Nephron progenitor cell (in vitro differentiated cells): ENCODE measurements around the gene SSH2.

Experiments
- DNase-seq: peaks from one replicate; pipeline ENCODE4 v3.0.0; 2021
- H3K27ac Mint-ChIP-seq: 2 replicates; pipeline ENCODE4 v1.8.0; 2021; ENCODE audit warnings: mild to moderate bottlenecking, moderate library complexity, mixed read lengths
- H3K27me3 Mint-ChIP-seq: 2 replicates; pipeline ENCODE4 v1.8.0; 2021; ENCODE audit warnings: mild to moderate bottlenecking, low read depth, mixed read lengths; ENCODE audit not compliant: poor library complexity
- H3K36me3 Mint-ChIP-seq: 2 replicates; pipeline ENCODE4 v1.8.0; 2021; ENCODE audit warnings: low read depth, mixed read lengths
- H3K4me1 Mint-ChIP-seq: 2 replicates; pipeline ENCODE4 v1.8.0; 2021; ENCODE audit warnings: mixed read lengths
- H3K4me3 Mint-ChIP-seq: 2 replicates; pipeline ENCODE4 v1.8.0; 2021; ENCODE audit warnings: mild to moderate bottlenecking, moderate library complexity, mixed read lengths
- H3K9me3 Mint-ChIP-seq: 2 replicates; pipeline ENCODE4 v1.8.0; 2021; ENCODE audit warnings: mild to moderate bottlenecking, moderate library complexity, mixed read lengths
- TF ChIP-seq, protein P1 (sequence below): fragments of 200-600 bp; sonication (generic); IDR thresholded peaks from 2 replicates; pipeline ENCODE4 v1.5.0; 2021; ENCODE audit warnings: antibody characterized with exemption

Gene SSH2

DNA sequence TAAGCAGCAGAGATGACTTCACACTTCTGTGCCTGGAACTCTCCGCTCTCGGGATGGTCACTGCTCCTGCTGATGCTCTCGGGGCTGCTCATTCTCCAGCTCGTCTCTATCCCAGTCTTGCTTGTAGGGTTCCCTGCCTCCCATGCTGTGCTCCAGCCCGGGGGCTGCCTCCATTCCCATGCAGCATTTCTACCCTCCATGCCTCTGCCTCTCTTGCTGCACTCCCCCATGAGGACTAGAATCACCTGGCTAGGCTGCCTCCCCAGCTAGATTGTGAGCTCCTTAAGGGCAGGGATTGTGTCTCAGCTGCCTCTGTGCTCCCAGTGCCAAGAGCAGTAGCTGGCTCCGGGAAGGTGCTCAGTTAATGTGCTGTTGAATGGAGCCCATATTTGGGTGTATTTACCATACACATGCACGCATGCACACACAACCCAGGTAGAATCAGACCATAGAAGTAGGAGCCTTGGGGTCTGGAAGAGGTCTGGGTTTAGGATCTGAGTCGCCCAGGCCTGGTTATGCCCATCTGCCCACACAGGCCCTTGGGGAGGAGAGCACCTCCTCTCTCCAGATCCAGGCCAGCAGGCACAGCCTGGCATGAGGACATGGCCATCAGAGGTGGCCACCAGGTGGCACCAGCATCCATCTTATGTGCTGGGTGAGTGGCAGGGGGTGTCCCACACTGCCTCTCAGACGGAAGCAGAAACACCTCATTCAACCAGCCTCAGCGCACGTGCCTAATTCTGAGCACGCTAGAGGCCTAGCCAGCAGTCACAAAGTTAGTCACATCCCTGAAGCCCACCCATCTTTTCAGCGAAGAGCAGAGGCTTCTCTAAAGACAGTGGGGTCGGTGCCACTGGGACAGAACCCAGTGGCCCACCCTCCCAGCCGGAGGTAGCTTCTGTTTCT lies 349.9 kb downstream of the SSH2 start:
- H3K27me3 Mint-ChIP-seq, result peaks cover 2% of the 10 kb centered on the region
- TF ChIP-seq, protein P1, sequence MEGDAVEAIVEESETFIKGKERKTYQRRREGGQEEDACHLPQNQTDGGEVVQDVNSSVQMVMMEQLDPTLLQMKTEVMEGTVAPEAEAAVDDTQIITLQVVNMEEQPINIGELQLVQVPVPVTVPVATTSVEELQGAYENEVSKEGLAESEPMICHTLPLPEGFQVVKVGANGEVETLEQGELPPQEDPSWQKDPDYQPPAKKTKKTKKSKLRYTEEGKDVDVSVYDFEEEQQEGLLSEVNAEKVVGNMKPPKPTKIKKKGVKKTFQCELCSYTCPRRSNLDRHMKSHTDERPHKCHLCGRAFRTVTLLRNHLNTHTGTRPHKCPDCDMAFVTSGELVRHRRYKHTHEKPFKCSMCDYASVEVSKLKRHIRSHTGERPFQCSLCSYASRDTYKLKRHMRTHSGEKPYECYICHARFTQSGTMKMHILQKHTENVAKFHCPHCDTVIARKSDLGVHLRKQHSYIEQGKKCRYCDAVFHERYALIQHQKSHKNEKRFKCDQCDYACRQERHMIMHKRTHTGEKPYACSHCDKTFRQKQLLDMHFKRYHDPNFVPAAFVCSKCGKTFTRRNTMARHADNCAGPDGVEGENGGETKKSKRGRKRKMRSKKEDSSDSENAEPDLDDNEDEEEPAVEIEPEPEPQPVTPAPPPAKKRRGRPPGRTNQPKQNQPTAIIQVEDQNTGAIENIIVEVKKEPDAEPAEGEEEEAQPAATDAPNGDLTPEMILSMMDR, result peak; percentile 67
- H3K4me3 Mint-ChIP-seq, result no peak overlapping the region
- H3K4me1 Mint-ChIP-seq, result peaks cover 36% of the 10 kb centered on the region
- peak; percentile 79 for DNase-seq
- no peak overlapping the region for H3K27ac Mint-ChIP-seq
- H3K9me3 Mint-ChIP-seq, result no peaks in the 10 kb centered on the region
- peaks cover 28% of the 10 kb centered on the region for H3K36me3 Mint-ChIP-seq

GRCh38 chr17:29578626-29579485 lies 351.2 kb downstream of the SSH2 start:
- Mint-ChIP-seq H3K4me3 (no peak overlapping the region), H3K9me3 (no peaks in the 10 kb centered on the region), H3K4me1 (peaks cover 25% of the 10 kb centered on the region), H3K27me3 (peaks cover 2% of the 10 kb centered on the region), H3K36me3 (peaks cover 28% of the 10 kb centered on the region), H3K27ac (no peak overlapping the region)
- TF ChIP-seq, protein P1, result no peak
- no peak for DNase-seq

DNA sequence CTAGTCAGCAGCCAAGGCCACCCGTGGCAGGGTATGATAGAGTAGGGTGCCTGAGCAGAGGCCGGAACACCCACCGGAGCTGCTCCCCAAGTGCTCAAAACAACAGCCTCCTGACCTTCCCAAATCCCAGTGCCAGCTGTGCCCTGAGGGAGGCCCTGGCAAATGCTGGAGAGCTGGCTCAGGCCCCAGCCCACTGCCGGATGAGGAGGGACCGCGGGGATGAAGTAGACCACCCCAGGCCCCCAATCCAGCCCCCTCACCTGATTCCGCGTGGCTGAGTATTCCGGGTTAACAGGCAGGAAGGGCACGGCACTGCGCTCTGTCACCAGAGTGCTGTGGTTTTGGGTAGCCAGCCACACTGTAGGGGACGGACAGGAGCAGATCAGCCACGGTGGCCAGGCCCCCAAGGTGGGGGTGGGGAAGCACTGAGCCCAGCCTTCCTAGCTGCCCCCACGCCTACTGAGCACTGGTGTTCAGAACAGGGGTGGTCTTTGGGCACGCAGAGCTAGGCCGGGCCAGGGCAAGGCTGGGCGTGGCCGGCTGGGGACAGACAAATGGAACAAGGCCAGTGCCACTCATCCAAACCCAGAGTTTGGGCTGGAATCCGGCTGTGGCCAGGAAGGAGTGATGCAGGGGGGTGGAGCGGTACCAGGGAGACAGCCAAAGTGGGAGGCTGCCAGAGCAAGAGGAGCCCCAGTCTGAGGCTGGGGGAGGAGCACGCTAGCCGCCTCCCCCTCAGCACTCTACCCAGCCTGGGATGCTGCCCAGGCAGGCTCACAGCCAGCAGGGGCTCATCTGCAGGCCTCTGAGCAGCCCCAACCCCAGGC lies 352.4 kb downstream of the SSH2 start:
- Mint-ChIP-seq H3K4me3 (no peak overlapping the region), H3K27me3 (no peaks in the 10 kb centered on the region), H3K9me3 (no peaks in the 10 kb centered on the region), H3K4me1 (peaks cover 29% of the 10 kb centered on the region), H3K36me3 (peaks cover 21% of the 10 kb centered on the region), H3K27ac (no peak overlapping the region)
- DNase-seq, result peak; percentile 6
- TF ChIP-seq, protein P1, result no peak

DNA sequence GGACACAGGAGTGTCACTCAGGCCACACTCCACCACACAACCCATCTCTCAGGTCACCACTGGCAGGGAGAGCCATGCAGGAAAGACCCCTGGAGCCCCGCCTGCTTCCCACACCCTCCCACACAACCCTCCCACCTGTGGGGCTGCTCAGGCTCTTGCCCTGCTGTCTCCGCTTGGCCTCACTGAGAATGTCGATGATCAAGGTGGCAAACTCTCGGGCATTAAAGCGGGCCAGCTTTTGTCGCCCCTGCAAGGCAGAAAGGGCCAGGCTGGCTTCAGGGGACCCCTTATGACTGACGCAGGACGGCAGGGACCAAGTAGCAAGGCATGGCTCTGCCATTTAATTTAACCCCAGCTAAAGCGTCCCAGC lies 353.0 kb downstream of the SSH2 start:
- H3K4me1 Mint-ChIP-seq, result peaks cover 29% of the 10 kb centered on the region
- H3K9me3 Mint-ChIP-seq, result no peaks in the 10 kb centered on the region
- peaks cover 16% of the 10 kb centered on the region for H3K36me3 Mint-ChIP-seq
- no peak overlapping the region for H3K27ac Mint-ChIP-seq
- H3K4me3 Mint-ChIP-seq, result no peak overlapping the region
- peak; percentile 6 for DNase-seq
- TF ChIP-seq, protein P1, result no peak
- H3K27me3 Mint-ChIP-seq, result no peaks in the 10 kb centered on the region

- H3K27ac Mint-ChIP-seq, result no peak overlapping the region
- no peak overlapping the region for H3K4me3 Mint-ChIP-seq
- TF ChIP-seq, protein P1, result no peak
- no peaks in the 10 kb centered on the region for H3K27me3 Mint-ChIP-seq
- H3K9me3 Mint-ChIP-seq, result no peaks in the 10 kb centered on the region
- peaks cover 16% of the 10 kb centered on the region for H3K36me3 Mint-ChIP-seq
- peak; percentile 2 for DNase-seq
- peaks cover 29% of the 10 kb centered on the region for H3K4me1 Mint-ChIP-seq
These were observed 353.6 kb downstream of the SSH2 start for GRCh38 chr17:29576214-29577000.
